Measurements from ENCODE around the gene DIO2.

The DIO2 gene

GRCh38 chr14:80167793-80168448, 43.4 kb downstream of the DIO2 start:
- DNase-seq, result no peak

- peak; percentile 34 for DNase-seq
Observed at GRCh38 chr14:80164991-80165721, 46.1 kb downstream of the DIO2 start.

GRCh38 chr14:80152763-80153162, 58.5 kb downstream of the DIO2 start:
- no peak for DNase-seq

GRCh38 chr14:80152166-80152565, 59.1 kb downstream of the DIO2 start:
- no peak for DNase-seq

DNA sequence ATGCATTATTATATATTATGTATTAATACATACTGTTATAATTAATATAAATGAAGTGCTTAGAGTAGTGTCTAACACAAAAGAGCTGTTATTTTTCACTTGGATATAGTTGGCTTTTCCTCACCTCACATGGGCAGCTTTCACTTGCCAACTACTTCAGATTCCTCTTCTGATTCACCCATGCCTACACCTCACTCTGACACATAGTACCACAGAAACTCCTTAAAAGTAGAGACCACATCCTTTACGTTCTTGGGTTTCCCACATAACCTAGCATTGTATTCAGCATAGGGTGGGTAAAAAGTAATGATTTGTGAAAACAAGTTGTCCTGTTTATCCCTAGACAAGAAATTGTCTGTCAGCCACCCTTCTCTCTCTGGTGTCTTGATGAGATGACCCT, 61.0 kb downstream of the DIO2 start:
- DNase-seq, result no peak

Measured in fibroblast of upper back skin (primary cell).